GM23338 (cell line): ENCODE data around the gene TNFRSF17. TPM values are rescaled to one million over a fixed set of nuclear protein-coding genes. Genes with fewer than 3 reads are reported as not detected.

Experiments used
- ATAC-seq: fragments of 200-7000 bp; cut with Tn5 transposase; 3 replicates; pipeline ENCODE4 v1.9.1; 2020
- DNase-seq: peaks from one replicate; pipeline ENCODE4 v3.0.0-alpha.2; 2015; ENCODE audit warnings: low spot score
- H2AFZ ChIP-seq: fragments of 200-600 bp; sonication (generic); 2 replicates; pipeline ENCODE4 v1.8.0; 2016; ENCODE audit warnings: antibody characterized with exemption, mild to moderate bottlenecking, moderate library complexity
- H3F3A ChIP-seq: fragments of 200-600 bp; sonication (generic); replicated peaks from 2 replicates; pipeline ENCODE4 v1.8.0; 2017; ENCODE audit warnings: antibody characterized with exemption, mixed run types, low read depth
- H3K27ac ChIP-seq: fragments of 200-600 bp; sonication (generic); 2 replicates; pipeline ENCODE4 v1.6.1; 2016; ENCODE audit warnings: low read depth
- H3K27me3 ChIP-seq: fragments of 200-600 bp; sonication (generic); 2 replicates; pipeline ENCODE4 v1.8.0; 2016; ENCODE audit warnings: mild to moderate bottlenecking, mixed run types, moderate library complexity; ENCODE audit not compliant: insufficient read depth
- H3K36me3 ChIP-seq: fragments of 200-600 bp; sonication (generic); 2 replicates; pipeline ENCODE4 v1.8.0; 2016; ENCODE audit warnings: mild to moderate bottlenecking; ENCODE audit not compliant: insufficient read depth
- H3K4me1 ChIP-seq: fragments of 200-600 bp; sonication (generic); 2 replicates; pipeline ENCODE4 v1.8.0; 2016; ENCODE audit warnings: mild to moderate bottlenecking, moderate library complexity; ENCODE audit not compliant: insufficient read depth
- H3K4me2 ChIP-seq: fragments of 200-600 bp; sonication (generic); 2 replicates; pipeline ENCODE4 v1.7.1; 2017; ENCODE audit warnings: mixed run types
- H3K4me3 ChIP-seq: fragments of 200-600 bp; sonication (generic); 2 replicates; pipeline ENCODE4 v1.6.1; 2016; ENCODE audit warnings: mixed run types
- H3K79me2 ChIP-seq: fragments of 200-600 bp; sonication (generic); replicated peaks from 2 replicates; pipeline ENCODE4 v1.8.0; 2017; ENCODE audit warnings: mild to moderate bottlenecking; ENCODE audit not compliant: insufficient read depth
- H3K9me2 ChIP-seq: fragments of 200-600 bp; sonication (generic); 2 replicates; pipeline ENCODE4 v1.8.0; 2017; ENCODE audit not compliant: insufficient read depth
- H4K20me1 ChIP-seq: fragments of 200-600 bp; sonication (generic); replicated peaks from 2 replicates; pipeline ENCODE4 v1.8.0; 2017; ENCODE audit warnings: mild to moderate bottlenecking; ENCODE audit not compliant: insufficient read depth
- H3K27ac Mint-ChIP-seq: 2 replicates; pipeline ENCODE4 v1.8.0; 2020; ENCODE audit warnings: inconsistent platforms, mild to moderate bottlenecking, moderate library complexity, mixed read lengths
- H3K27me3 Mint-ChIP-seq: 3 replicates; pipeline ENCODE4 v1.8.0; 2022; ENCODE audit warnings: low read depth, mild to moderate bottlenecking, moderate library complexity, mixed read lengths, inconsistent platforms; ENCODE audit not compliant: insufficient read depth, poor library complexity
- H3K36me3 Mint-ChIP-seq: 3 replicates; pipeline ENCODE4 v1.8.0; 2021; ENCODE audit warnings: low read depth, mild to moderate bottlenecking, inconsistent platforms, moderate library complexity, mixed read lengths
- H3K4me1 Mint-ChIP-seq: 3 replicates; pipeline ENCODE4 v1.8.0; 2020; ENCODE audit warnings: mild to moderate bottlenecking, inconsistent platforms, mixed read lengths
- H3K4me3 Mint-ChIP-seq: 3 replicates; pipeline ENCODE4 v1.8.0; 2021; ENCODE audit warnings: moderate library complexity, mild to moderate bottlenecking, inconsistent platforms, mixed read lengths
- H3K9me3 Mint-ChIP-seq: 3 replicates; pipeline ENCODE4 v1.8.0; 2020; ENCODE audit warnings: moderate library complexity, mild to moderate bottlenecking, inconsistent platforms, mixed read lengths
- CREB1 ChIP-seq: fragments of 250-450 bp; sonication (Bioruptor Pico); IDR thresholded peaks from 2 replicates; pipeline ENCODE4 v1.5.0; 2020; ENCODE audit warnings: low read depth, mild to moderate bottlenecking, moderate library complexity
- CTCF ChIP-seq, 2 experiments: fragments of 200-600 bp in 1 of 2; sonication (generic) in 1 of 2; conservative IDR thresholded peaks; 2 replicates each; pipeline versions ENCODE4 v1.5.1 to v1.6.1; 2016 to 2017; ENCODE audit warnings: antibody characterized with exemption in 2 of 2, low read depth in 2 of 2, mild to moderate bottlenecking in 2 of 2, moderate library complexity in 1 of 2
- ETS1 ChIP-seq: IDR thresholded peaks from 2 replicates; pipeline ENCODE4 v1.6.1; 2016; ENCODE audit warnings: antibody characterized with exemption
- EZH2 ChIP-seq: fragments of 200-600 bp; sonication (generic); IDR thresholded peaks from one replicate; pipeline ENCODE4 v1.8.0; 2017; ENCODE audit warnings: antibody characterized with exemption, mild to moderate bottlenecking, low read depth; ENCODE audit not compliant: unreplicated experiment
- EZH2phosphoT487 ChIP-seq: fragments of 200-600 bp; sonication (generic); IDR thresholded peaks from one replicate; pipeline ENCODE4 v1.8.1; 2018; ENCODE audit warnings: antibody characterized with exemption; ENCODE audit not compliant: unreplicated experiment
- JUNB ChIP-seq: IDR thresholded peaks from one replicate; pipeline ENCODE4 v1.6.1; 2016; ENCODE audit warnings: antibody characterized with exemption; ENCODE audit not compliant: unreplicated experiment
- NANOG ChIP-seq: IDR thresholded peaks from 2 replicates; pipeline ENCODE4 v1.6.1; 2016; ENCODE audit warnings: antibody characterized with exemption, borderline replicate concordance
- POLR2AphosphoS5 ChIP-seq: IDR thresholded peaks from 2 replicates; pipeline ENCODE4 v1.6.1; 2016; ENCODE audit warnings: antibody characterized with exemption, low read depth
- REST ChIP-seq: IDR thresholded peaks from one replicate; pipeline ENCODE4 v1.6.1; 2018; ENCODE audit warnings: antibody characterized with exemption; ENCODE audit not compliant: unreplicated experiment
- STAT1 ChIP-seq: IDR thresholded peaks from one replicate; pipeline ENCODE4 v1.6.1; 2016; ENCODE audit warnings: antibody characterized with exemption; ENCODE audit not compliant: unreplicated experiment
- ZNF114 ChIP-seq: fragments of 250-450 bp; sonication (Bioruptor Pico); IDR thresholded peaks from 2 replicates; pipeline ENCODE4 v1.5.0; 2020; ENCODE audit warnings: mild to moderate bottlenecking, moderate library complexity
- ZNF331 ChIP-seq: fragments of 250-450 bp; sonication (Bioruptor Pico); IDR thresholded peaks from 2 replicates; pipeline ENCODE4 v1.5.0; 2020; ENCODE audit warnings: low read depth, mild to moderate bottlenecking, moderate library complexity
- ZNF462 ChIP-seq: fragments of 250-450 bp; sonication (Bioruptor Pico); IDR thresholded peaks from 2 replicates; pipeline ENCODE4 v1.5.0; 2020; ENCODE audit warnings: mild to moderate bottlenecking, moderate library complexity
- polyA plus RNA-seq: library from polyadenylated mRNA; unstranded; fragments of >200 nt; fragmentation: Nextera tagmentation; extraction: Ambion mirVana; gene quantifications from 2 replicates; pipeline ENCODE4 v1.2.1, GENCODE V29; 2016
- total RNA-seq: library from RNA; depleted of rRNA; stranded (reverse); fragments of >200 nt; shearing (Covaris generic); gene quantifications from 2 replicates; pipeline ENCODE4 v1.2.3, GENCODE V29; 2014

Gene TNFRSF17
- total and polyA plus RNA-seq, 2 experiments from 2014 or later: not detected

GRCh38 chr16:12009462-12009861, 44.5 kb downstream of the TNFRSF17 start:
- no peak overlapping the region for H3K4me3 Mint-ChIP-seq
- no peaks in the 10 kb centered on the region; the same call in 2 of the 3 replicates for H3K4me1 Mint-ChIP-seq
- H3K4me1 ChIP-seq: no peaks in the 10 kb centered on the region
- no peak overlapping the region for H3K4me2 ChIP-seq
- peaks cover 2% of the 10 kb centered on the region for H3K27me3 Mint-ChIP-seq
- no peaks in the 10 kb centered on the region for H4K20me1 ChIP-seq
- H2AFZ ChIP-seq: no peak overlapping the region
- no peaks in the 10 kb centered on the region for H3K9me2 ChIP-seq
- no peak overlapping the region for H3K4me3 ChIP-seq
- no peak for DNase-seq
- H3K36me3 ChIP-seq: no peaks in the 10 kb centered on the region
- no peaks in the 10 kb centered on the region for H3K9me3 Mint-ChIP-seq
- H3K79me2 ChIP-seq: no peaks in the 10 kb centered on the region
- TF ChIP-seq ZNF462: no peak
- TF ChIP-seq CTCF (conservative IDR thresholded peaks at IDR 0.05; ENCODE audit: low read depth in 2 of 2): no peak
- TF ChIP-seq POLR2AphosphoS5: no peak
- no peak for TF ChIP-seq ZNF331 (CRISPR knock-in tag)
- TF ChIP-seq EZH2phosphoT487: no peak
- no peak for TF ChIP-seq ETS1
- TF ChIP-seq ZNF114: no peak
- TF ChIP-seq STAT1: no peak
- no peak for TF ChIP-seq CREB1
- no peak for TF ChIP-seq REST
- no peak for TF ChIP-seq JUNB
- no peak for TF ChIP-seq NANOG
- TF ChIP-seq EZH2: no peak
- no peak overlapping the region; the same call in 1 of the 2 replicates for H3K27ac Mint-ChIP-seq
- H3K36me3 Mint-ChIP-seq: no peaks in the 10 kb centered on the region
- H3F3A ChIP-seq: no peaks in the 10 kb centered on the region
- ATAC-seq: no peak
- H3K27me3 ChIP-seq: no peaks in the 10 kb centered on the region
- no peak overlapping the region for H3K27ac ChIP-seq
